ENCODE measurements around the gene XRCC3.

GRCh38 chr14:103657471-103657870, 57.8 kb downstream of the XRCC3 start:
- TF ChIP-seq, protein P1, sequence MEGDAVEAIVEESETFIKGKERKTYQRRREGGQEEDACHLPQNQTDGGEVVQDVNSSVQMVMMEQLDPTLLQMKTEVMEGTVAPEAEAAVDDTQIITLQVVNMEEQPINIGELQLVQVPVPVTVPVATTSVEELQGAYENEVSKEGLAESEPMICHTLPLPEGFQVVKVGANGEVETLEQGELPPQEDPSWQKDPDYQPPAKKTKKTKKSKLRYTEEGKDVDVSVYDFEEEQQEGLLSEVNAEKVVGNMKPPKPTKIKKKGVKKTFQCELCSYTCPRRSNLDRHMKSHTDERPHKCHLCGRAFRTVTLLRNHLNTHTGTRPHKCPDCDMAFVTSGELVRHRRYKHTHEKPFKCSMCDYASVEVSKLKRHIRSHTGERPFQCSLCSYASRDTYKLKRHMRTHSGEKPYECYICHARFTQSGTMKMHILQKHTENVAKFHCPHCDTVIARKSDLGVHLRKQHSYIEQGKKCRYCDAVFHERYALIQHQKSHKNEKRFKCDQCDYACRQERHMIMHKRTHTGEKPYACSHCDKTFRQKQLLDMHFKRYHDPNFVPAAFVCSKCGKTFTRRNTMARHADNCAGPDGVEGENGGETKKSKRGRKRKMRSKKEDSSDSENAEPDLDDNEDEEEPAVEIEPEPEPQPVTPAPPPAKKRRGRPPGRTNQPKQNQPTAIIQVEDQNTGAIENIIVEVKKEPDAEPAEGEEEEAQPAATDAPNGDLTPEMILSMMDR (IDR thresholded peaks at IDR 0.05) = no peak
- no peak for TF ChIP-seq POLR2A (IDR thresholded peaks at IDR 0.05)
